HG03378 (cell line): ENCODE data around the gene RAB24.
A peak's percentile ranks its signal among the peaks of the same experiment; 100 is the strongest.
"Not testable (repeated sequence)": the region's sequence is repeated elsewhere in the genome, so short reads cannot be mapped to it uniquely, and the experiment has no call there.

Experiments
- ATAC-seq: cut with Tn5 transposase; IDR thresholded peaks from one replicate; pipeline ENCODE4 v1.9.1; 2021; ENCODE audit warnings: mild to moderate bottlenecking, moderate library complexity; ENCODE audit not compliant: unreplicated experiment

Gene RAB24

DNA sequence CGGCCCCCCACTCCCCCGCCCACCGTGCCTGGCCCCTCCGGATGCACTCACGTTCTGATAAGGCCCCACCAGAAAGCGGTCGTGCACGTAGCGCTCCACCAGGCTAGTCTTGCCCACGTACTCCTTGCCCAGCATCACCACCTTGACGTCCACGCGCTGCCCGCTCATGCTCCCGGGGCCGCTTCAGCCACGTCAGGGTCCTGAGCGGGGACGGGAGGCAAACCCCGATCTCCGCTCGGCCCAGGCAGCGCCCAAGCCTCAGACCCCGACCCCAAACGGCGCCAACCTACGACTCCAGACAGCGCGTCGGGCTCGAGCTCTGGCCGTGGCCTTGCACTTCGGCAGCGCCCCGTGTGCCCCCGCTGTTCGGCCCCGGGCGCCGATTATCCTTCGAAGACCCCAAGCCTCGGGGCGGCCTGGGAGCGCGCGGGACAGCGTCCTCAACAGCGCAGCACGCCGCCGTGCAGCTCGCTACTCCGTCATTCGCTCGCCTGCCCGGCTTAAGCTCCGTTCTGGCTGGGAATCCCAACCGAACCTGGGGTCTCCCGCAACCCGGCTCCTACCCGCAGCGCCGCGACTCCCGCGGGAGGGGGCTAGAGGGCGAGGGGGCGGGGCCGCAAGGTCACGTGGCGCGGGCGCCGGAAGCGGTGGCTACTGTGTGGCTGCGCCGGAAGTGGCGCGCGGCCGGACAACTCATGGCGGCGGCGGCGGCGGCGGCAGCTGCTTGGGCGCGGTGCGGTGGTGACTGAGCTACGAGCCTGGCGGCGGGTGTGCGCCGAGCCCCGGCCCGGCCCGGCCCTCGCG, at the start of gene RAB24, which contains the start of gene PRELID1:
Gene RAB24, minus strand, starts transcription at position 599 of the 804 bp plus-strand sequence. Its CDS starts 431 bp downstream, at position 168.
Gene PRELID1, plus strand, starts transcription at position 679 of the 804 bp plus-strand sequence. CDS start 187 bp downstream, outside the sequence.
- ATAC-seq, result peak; percentile 32

DNA sequence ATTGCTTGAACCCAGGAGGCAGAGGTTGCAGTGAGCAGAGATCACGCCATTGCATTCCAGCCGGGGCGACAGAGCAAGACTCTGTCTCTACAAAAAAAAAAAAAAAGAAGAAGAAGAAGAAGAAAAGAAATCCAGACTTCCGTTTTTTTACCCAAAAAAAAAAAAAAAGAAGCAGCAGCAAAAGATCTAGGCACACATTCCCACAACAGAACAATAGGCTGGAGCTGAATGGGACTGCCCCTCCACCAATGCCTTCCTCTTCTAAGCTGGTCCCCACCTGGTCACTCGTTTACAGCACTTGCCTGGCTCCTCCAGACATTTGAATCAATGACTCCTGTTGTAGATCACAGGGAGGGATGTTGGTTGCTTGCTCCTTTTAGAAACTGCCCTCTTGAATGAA, 49.6 kb upstream of the RAB24 start:
- no peak for ATAC-seq

DNA sequence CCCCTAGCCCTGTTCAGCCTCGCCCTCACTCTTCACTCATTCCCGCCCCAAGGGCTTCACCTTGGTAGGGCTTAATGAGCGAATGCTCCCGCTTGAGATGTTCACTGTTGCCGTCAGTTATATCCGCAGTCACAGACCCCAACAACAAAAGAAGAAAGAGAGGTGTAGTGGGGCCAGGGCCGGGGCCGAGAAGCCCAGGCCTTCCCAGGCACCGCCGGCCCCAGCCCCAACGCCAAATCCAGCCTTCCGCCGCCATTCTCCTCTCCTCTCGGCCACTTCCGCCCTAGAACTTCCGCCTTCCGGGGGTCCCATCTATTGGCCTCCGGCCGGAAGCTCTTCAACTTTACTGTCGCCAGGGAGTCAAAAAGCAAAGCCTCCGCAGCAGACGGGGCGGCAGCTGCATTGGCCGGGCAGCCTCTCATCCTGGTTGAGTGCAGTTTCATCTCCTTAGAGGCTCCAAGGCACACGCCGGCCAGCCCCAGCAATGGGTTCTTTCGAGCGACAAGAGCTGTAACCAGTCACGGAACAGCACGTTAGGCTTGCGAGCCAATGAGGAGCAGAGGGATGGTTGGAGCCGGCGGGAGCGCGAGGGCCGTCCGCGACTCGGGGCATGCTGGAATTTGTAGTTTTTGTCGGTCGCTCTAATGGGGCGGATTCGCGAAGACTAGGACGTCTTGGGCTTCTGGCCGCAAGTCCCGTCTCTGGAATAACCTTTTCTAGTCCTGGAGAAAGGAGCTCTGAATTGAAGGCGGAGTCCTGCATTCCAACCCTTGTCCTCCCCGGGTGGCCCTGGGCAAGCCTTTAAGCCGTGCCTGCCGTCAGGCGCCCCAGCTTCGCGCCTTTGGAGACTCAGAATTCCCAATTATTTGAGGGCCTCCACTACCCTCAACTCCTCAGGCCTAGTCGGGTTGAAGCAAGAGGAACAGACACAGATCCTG, 48.1 kb upstream of the RAB24 start, which contains the start of gene LMAN2:
Gene LMAN2, minus strand, starts transcription at position 277 of the 938 bp plus-strand sequence. Its CDS starts 21 bp downstream, at position 256.
- ATAC-seq, result peak; percentile 81

- peak; percentile 4 for ATAC-seq
Observed at GRCh38 chr5:177350776-177351391, 47.4 kb upstream of the RAB24 start.

GRCh38 chr5:177349762-177350161, 46.2 kb upstream of the RAB24 start:
- no peak for ATAC-seq

GRCh38 chr5:177349362-177349647, 45.8 kb upstream of the RAB24 start:
- ATAC-seq, result no peak

- ATAC-seq, result no peak
Observed at GRCh38 chr5:177347699-177348098, 44.2 kb upstream of the RAB24 start.

- no peak for ATAC-seq
Observed at GRCh38 chr5:177346820-177347219, 43.3 kb upstream of the RAB24 start.

DNA sequence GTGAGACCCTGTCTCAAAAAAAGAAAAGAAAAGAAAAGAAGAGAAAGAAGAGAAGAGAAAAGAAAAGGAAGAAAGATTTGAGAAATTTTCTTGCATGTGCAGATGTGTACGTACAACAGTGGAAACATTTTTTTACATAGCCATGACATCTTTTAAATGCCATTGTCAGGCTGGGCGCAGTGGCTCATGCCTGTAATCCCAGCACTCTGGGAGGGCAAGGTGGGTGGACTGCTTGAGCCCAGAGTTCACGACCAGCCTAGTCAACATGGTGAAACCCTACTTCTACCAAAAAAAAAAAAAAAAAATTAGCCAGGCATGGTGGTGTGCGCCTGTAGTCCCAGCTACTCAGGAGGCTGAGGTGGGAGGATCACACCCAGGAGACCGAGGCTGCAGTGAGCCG, 41.4 kb upstream of the RAB24 start:
- ATAC-seq, result no peak

DNA sequence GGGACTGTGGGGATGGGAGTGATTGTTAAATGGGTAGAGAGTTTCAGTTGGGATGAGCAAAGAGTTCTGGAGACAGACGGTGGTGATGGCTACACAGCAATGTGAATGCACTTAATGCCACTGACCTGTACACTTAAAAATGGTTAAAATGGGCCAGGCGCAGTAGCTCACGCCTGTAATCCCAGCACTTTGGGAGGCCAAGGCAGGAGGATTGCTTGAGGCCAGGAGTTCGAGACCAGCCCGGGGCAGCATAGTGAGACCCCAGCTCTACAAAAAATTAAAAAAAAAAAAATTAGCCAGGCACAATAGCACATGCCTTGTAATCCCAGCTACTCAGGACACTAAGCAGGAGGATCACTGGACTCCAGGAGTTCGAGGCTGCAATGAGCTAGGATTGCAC, 40.3 kb upstream of the RAB24 start:
- no peak for ATAC-seq

DNA sequence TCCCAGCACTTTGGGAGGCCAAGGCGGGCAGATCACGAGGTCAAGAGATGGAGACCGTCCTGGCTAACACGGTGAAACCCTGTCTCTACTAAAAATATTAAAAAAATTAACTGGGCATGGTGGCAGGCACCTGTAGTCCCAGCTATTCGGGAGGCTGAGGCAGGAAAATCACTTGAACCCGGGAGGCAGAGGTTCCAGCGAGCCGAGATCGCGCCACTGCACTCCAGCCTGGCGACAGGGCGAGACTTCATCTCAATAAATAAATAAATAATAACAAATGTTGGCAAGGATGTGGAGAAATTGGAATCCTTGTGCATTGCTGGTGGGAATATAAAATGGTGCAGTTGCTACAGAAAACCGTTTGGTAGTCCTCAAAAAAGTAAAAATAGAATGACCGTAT, 39.5 kb upstream of the RAB24 start:
- not testable (repeated sequence) for ATAC-seq

DNA sequence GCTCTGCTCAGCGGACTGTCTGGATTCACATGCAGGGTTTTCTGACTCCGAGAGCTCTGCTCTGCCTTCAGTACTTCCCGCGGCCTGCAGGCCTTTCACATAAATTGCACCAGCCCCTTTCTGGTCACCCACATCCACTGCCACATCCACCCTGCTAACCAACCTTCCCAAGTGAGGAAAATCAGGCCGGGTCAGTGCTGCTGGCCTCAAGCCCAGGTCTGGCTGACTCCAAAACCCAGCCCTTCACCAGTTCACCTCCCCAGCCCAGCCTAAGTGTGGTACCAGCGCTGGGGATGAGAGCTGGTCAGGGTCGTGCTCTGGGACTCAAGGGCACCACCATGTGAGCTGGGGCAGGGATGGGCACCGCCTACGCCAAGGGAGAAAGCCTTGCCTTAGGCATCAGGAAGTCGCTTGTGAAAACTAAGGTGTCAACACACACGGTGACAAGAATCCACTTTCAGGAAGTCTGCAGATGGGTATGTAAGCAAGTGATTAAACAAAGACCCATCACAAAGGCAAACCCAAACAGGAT, 35.7 kb upstream of the RAB24 start:
- no peak for ATAC-seq

DNA sequence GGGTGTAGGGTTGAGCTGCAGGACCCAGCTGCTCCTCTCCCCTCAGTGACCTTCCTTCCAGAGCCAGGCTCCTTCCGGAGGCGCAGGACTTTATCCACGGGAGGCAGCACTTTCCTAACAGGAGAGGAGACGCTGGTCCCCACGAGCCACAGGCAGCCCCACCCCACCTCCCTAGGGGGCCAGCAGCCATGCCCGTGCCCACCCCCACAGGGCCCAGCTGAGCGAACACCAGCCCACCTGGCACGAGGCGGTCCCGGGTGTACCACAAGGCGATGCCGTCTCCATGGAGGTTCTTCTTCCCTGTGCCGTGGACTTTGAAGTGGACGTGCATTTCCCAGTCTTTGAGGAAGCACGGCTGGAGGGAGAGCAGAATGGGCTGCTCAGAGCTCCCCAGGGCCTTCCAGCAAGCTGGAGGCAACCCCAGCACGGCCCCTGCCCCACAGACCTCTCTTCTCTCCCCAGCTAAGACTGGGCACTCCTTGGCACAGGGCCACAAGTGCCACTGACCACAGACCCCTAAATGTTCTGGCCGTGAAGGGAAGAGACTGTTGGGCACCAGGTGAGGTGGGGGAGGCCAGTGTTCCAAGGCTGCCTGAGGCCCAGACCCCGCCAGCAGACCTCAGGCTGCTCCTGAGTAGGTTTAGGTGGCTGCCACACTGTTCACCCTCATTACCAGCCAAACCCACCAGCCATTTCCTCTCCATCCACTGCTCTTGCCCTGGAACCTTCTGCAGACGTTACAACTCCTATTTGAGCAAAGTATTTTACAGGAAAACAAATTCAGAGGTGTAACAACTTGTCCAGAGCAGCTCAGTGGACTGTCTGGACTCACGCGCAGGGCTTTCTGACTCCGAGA, 35.0 kb upstream of the RAB24 start:
- ATAC-seq, result no peak

DNA sequence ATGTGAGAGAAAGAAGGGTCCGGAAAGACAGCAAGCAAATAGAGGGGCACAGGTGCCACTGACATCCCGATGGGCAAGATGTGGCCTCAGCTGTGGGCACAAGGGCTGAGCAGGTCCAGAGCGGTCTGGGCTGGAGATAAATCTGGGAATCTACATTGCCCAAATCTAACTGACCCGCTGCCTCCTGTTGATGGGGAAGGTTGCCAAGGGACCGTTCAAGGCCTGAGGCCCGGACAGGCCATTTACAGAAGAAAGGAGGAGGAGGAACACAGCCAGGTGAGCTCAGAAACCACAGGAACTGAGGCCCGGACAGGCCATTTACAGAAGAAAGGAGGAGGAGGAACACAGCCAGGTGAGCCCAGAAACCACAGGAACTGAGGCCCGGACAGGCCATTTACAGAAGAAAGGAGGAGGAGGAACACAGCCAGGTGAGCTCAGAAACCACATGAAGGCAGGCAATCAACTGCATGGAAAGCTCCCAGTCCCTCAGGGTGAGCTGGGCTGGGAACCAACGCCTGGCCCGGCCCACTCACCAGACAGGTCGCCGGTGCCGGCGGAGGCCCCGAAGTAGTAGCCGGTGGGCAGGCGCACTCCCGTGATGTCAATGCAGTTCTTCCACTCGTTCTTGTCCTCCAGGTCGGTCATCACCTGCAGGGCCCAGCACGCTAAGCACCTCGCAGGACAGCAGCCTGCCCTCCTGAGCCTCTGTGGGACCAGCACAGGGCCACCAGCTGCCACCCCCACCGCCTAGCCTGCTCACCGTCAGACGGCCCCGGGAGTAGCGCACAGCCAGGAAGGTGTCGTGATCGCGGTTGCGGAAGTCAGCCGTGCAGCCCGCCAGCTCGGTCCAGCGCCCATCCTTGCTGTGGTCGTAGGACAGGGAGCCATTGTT, 33.3 kb upstream of the RAB24 start:
- ATAC-seq, result no peak

- no peak for ATAC-seq
Observed at GRCh38 chr5:177336112-177336511, 32.6 kb upstream of the RAB24 start.

GRCh38 chr5:177335701-177336065, 32.2 kb upstream of the RAB24 start:
- ATAC-seq, result no peak

DNA sequence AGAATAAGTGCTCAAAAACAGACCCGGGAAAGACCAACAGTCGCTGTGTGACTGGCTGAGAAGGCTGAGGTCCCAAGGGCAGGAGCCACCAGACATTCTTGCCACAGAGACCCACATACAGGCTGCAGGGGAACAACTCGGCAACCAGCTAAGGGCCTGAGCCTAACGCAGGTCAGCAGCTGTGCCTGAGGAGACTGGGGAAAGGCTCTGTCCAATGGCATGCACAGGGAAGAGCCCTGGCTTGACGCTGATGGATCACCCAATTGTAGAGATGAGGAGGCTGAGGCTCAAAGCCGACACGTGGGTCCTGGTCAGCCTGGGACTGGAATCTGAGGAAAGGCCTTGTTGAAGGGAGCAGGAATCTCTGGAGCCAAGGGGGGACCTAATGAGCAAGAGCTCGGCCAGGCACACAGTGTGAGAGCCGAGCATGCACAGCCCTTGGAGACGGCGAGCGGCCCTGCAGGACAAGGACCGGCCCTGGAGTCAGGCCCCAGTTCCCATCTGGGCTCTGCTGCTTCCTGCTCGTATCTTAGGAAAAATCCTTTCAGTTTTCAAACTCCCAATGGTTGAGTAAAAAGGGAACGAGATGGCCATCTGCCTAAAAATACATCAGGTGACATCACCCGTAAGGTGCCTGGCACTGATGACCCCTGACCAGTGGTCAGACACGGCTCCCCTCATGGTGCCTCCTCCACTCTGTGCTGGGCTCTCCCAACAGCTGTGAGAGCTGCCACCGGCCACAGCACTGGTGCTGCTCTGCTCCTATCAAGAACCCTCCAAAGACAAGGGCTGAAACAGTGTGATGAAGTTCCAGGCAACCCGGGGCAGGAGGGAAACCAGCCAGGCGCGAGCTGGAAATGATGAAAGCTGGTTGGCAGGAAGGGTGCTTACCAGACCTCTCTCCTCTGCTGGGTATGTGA, 31.5 kb upstream of the RAB24 start:
- ATAC-seq, result no peak

- ATAC-seq, result no peak
Observed at GRCh38 chr5:177334155-177334551, 30.6 kb upstream of the RAB24 start.
